Ammon's horn (tissue), 1 donor: ENCODE results near the gene BRME1.
A peak's percentile ranks its signal among the peaks of the same experiment; 100 is the strongest.

Source experiments
- DNase-seq: peaks from one replicate; pipeline ENCODE4 v3.0.0-alpha.2; 2016; ENCODE audit warnings: low spot score

BRME1 gene

GRCh38 chr19:13887018-13887436, 18.9 kb downstream of the BRME1 start:
- no peak for DNase-seq

DNA sequence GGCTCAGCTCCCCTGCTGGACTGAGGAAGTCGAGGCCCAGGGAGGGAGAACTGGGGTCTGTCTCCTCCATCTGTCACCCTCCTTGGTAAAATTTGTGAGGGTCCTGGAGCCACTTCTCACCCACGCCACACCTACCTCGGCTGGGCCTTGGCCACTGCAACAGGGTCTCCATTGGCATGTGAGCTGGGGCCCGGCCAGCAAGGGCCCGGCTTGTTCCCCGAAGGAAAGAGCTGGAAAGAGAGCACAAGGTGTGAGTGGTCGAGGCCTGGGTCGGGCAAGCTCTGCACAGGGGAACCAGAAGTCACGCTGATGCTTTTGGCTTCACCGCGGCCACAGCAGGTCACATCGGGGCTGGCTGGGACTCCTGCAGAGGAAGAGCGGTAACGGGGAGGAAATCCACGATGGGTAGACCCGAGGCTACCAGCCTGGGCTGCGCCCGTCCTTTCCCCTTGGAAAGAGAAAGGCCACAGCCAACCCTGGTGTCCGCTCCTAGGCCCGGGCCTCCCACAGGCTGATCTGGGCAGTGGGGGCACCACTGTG, 20.0 kb downstream of the BRME1 start:
- no peak for DNase-seq

DNA sequence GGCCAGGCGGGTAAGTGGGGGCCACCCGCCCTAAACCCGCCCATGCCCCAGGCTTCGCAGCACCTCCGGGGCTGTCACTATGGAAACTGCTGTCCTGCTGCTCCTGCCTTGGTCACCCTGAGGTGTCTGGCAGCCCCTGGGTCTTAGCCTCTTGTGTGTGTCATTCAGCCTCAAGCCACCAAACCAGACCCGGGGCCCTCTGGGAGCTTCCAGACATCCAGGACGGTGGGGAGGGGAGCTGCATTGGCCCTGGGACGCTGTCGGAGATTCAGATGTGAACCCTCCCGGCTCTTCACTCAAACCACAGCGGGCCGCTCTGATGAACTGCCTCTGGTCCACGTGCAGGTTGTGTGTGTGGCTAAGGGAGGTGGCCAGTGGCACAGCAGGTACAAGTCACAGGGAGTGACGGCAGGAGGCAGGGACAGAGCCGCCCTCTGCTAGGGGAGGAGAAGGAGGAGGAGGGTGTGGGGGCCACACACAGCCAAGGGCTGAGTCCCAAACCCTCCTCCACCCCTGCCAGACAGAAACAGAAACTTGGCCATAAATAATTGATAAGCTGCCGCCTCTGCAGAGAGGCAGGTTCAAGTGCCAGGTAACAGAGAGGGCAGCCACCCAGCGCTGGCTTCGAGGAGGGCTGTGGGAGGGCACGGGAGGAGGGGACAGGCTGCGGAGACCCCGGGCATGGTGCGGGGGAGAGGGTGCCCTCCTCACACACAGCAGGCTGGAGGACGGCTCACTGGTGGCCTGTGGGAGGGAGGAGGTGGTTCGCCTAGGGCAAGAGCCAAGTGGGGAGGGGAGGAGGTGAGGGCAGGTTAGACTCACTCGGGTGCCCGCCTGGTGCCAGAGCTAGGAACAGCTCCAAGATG, 21.0 kb downstream of the BRME1 start:
- no peak for DNase-seq

GRCh38 chr19:13883516-13884064, 22.3 kb downstream of the BRME1 start:
- DNase-seq = no peak

DNA sequence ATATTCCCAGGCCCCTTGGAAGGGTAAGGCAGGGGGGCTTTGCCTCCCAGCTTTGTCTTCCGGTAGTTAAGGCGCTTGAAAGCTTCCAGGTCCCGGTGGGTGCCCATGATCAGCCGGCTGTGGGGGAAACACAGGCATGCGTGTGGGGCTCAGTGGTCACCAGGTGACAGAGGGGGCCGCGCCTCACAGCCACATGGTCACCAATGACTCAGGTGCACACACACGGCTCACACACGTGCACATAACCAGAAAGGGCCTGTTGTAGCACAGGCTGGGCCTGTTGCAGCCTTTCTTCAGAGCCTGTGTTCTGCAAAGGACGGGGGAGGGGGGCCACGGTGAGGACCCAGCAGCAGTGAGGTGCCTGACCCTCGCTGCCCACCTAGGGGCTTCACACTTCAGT, 23.1 kb downstream of the BRME1 start:
- no peak for DNase-seq

DNA sequence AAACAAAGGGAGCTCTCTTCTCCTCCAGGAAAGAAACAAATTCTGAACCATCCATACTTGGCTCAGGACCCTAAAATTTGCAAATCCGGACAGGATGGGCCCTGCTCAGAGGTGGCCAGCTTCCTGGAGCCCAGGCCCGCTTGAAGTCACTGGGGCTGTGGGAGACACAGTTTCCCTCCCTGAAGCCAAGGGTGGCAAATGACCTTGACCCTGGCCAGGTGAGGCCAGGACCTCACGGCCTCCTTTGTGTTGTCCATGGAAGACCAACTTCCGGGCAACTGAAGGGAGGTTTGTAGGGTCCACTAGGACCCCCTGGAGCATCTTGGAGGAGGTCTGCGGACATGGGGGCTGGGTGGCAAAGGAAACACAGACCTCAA, 23.5 kb downstream of the BRME1 start:
- DNase-seq = no peak

DNA sequence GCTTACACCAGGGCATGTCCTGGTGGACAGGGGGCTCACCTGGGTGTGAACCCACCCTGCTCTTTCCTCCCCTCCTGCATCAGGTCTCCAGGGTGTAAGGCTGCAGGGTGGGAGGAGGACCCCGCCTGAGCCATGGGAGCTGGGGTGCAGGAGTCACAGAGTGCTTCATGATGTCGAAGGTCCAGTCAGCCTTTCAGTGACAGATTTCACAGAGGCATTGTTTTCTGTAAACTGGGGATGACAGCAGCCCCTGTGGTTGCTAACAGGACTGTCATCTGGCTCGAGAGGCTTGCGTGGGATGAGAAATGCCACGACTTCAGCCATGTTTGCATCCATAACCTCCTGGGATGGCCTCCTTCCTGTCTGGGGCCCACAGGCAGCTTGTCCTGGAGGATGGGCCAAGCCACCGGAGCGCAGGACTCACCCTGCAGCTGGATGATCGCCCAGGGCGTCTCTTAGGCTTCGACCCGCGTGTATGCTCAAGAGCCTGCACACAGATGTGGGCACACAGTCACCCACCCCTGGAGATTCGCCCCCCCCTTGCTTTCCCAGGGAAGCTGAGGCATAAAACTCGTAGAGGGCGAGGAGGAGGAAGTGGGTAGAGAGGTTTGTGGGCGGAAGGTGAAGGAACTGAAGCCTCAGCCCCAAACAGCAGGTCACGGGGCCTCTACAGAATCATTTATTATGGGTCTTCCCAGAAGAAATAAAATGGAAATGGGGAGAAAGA, 24.1 kb downstream of the BRME1 start:
- DNase-seq = no peak

- DNase-seq = no peak
Observed at GRCh38 chr19:13881251-13881691, 24.6 kb downstream of the BRME1 start.

DNA sequence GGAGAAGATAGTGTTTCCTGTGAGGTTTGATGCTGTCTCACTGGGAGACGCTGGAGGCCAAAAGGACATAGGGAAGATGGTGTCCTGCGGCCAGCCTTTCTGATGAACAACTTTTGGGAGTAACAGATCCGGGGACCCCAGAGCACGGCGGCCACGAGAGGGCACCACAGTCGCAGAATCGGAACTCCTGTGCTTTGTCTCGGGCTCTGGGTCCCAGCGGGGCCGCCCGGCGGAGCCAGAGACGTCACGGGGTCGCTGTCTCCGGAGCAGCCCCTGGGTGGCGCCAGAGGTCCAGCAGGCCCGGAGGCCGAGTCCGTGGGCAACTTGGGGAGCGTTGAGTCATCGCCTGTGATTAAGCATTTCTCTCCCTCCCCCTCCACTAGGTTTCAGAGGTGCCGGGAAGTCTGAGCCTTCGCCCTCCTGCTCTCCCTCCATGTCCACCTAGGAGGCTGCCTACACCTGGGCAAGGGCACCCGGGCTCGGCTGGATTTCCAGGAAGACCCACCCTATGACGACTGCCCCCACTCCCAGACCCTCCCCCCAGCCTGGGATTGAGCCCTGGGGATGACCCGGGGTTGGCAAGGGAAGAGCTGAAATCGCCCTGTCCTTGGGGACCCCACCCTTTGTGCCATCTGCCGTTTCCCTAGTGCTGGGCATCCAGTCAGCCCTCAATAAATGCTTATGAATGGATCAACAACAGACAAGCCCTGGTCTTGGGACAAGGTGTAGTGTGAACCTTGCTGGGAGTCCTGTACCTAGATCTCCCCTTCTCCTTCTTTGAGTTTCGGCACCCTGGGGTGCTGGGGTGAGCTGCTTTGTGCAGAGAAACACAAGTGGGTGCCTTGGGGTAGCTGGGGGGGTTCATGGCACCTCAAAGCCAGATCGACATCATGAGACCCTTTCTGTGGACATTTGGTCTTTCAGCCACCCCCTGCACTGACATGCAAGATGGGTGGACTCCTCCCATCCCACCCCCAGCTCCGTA, 25.6 kb downstream of the BRME1 start:
- DNase-seq = peak; percentile 95

GRCh38 chr19:13877303-13877702, 28.6 kb downstream of the BRME1 start:
- DNase-seq = no peak

DNA sequence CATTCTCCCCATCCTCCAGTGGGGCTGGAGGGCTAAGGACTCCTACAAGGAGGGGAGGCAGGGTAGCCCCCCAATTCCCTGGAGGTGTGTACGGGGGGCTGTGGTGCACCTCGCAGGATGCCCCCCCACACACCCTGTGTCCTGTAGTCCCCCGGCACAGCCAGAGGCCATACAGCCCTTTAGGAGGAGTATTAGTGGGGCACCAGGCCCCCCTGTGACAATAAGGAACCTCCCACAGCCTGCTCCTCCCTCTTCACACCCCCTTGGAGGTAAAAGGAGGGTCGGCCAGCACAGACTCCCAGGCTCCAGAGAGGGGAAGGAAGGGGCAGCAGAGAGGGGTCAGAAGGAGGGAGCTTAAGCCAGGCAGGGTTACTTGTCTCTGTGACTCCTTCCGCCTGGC, 29.1 kb downstream of the BRME1 start, which contains the start of gene NANOS3:
NANOS3 (plus strand) TSS at position 301 of the 400 bp plus-strand sequence. CDS start 115 bp downstream, outside the sequence.
- no peak for DNase-seq

DNA sequence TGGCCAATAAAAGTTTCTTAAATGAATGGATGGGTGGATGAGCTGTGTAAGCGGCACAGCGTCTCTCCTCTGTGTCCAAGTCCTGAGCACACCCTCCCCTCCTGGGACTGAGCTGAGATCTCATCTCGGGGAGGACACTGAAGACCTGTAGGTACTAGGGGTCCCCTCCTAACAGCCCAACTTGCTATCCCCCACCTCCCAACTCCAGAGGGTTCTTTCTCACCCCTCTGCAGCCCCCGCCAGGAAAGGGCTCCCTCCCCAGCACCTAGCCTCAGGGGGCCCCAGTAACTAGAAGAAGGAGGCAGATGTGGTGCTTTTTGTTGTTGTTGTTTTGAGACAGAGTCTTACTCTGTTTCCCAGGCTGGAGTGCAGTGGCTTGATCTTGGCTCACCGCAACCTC, 30.1 kb downstream of the BRME1 start:
- DNase-seq = no peak

DNA sequence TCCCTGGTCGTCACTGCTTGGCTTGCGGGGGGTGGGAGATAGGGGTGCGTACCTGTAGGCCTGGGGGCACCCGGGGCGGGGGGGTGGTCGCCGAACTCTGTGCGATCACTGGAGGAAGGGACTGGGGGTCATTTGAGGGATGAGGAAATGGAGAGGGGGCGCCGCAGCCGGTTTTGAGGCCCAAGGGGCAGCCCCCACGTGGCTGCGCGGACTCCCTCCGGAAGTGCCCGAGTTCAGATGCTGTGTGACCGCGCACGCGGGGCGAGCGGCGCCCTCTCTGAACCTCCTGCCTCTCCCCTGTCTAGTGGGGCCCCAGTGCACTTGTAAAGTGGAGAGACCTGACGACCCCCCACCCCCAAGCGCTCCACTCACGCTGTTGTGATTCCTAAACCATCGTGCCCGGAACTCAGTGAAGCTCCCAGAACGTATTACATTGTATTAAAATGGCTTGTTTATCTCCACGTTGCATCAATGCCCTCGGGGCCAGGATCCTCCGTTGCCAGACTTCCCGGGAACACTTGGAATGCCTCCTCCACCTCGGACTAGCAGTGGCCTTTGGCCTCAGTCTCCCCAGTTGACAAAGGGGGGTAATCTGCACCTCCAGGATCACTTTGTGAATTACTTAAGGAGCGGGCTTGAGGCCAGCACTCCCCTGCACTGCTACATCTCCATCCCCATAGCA, 31.9 kb downstream of the BRME1 start:
- DNase-seq = no peak

GRCh38 chr19:13872695-13873389, 33.1 kb downstream of the BRME1 start:
- no peak for DNase-seq

GRCh38 chr19:13872339-13872694, 33.6 kb downstream of the BRME1 start:
- DNase-seq = no peak

DNA sequence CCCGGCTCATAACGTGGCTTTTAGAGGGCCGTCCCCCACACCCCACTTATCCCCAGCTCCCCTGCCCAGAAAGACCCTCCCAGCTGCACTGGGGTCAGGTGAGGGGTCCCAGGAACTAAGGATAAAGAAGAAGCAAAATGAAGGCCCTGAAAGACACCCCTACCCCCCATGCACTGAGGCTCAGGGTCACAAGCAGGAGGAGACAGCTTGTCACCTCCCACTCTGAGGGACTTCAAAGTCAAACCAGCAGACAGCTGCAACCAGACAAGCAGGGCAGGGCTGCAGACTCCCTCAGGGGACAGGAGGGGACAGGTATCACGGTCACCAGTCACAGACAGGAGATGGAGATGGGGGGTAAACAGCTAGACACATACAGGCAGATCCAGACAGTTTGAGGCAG, 35.0 kb downstream of the BRME1 start:
- no peak for DNase-seq

DNA sequence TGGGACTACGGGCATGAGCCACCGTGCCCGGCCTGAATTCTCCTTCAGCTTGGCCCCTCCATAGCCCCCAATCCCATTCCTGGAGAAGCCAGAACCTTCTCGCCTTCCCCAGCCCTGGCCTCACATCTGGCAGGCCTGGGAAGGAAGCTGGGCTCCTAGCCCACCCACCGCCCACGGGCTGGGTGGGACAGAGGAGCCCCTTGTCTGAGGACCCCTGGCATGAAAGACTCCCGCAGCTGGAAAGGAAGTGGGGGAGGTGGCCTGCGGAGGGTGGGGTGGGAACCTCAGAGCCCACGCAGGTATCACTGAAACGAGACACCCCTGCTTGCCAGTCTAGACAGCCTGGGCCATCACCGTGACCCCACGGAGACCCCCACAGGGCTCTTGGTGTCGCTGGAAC, 36.6 kb downstream of the BRME1 start:
- no peak for DNase-seq

GRCh38 chr19:13868663-13869062, 37.3 kb downstream of the BRME1 start:
- no peak for DNase-seq

DNA sequence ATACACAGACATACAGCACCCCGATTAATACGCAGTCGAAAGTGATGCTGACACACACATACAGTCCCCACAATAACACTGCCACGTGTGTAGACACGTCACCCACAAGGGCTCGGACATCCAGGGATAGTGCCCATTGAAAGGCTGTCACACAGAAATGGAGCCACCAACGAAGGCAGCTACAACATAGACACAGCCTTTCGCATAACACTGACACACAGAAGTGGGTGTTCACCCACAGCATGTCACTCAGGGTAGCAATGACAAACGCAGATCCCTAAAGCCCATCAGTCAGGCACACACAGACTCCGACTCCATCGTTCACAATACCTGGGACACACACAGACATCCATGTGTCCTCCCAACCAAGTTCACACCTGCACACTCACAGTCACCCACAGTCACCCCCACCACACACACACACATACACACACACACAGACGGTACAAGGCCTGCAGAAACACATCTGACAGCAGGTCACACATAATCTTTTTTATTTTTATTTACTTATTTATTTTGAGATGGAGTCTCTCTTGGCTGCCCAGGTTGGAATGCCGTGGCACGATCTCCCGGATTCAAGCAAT, 39.4 kb downstream of the BRME1 start:
- DNase-seq = no peak
